ENCODE measurements around the gene MYO9B. TPM values are rescaled to one million over a fixed set of nuclear protein-coding genes. Genes with fewer than 3 reads are reported as not detected.

MYO9B gene
- total and polyA plus RNA-seq, 9 of the 15 experiments (the other 6 are each of a cell fraction or from before 2014, with no cell fraction given): 2.4 to 77.6 (median 23.0) TPM

DNA sequence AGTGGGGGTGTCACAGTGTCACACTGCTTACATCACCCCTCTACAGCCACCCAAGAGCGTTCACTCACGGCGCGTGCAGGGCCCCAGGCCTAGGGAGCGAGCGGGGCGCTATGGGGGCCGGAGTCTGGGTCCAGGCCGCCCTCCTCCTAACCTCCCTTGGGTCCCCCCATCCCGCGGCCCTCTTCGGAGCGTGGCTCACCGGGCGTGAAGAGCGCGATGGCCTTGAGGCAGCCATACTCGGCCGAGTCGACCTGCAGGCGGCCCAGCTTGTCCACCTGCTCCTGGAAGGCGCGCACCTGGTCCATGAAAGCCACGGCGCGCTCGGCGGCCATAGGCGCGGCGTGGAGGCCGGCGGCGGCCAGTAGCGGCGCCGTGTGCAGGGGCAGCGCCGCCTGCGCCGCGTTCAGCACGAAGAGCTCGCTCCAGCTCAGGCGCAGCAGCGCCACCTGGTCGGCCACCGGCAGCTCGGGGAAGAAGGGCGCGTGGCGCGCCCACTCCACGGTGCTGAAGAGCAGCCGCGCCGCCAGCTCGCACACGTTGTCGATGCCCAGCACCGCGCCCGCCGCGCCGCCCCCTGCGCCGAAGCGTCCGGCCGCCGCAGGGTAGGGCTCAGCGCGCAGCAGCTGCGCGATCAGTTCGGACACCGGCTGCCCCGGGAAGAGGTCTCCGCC lies 159.9 kb downstream of the MYO9B start (continued):
- TF ChIP-seq, protein P1, sequence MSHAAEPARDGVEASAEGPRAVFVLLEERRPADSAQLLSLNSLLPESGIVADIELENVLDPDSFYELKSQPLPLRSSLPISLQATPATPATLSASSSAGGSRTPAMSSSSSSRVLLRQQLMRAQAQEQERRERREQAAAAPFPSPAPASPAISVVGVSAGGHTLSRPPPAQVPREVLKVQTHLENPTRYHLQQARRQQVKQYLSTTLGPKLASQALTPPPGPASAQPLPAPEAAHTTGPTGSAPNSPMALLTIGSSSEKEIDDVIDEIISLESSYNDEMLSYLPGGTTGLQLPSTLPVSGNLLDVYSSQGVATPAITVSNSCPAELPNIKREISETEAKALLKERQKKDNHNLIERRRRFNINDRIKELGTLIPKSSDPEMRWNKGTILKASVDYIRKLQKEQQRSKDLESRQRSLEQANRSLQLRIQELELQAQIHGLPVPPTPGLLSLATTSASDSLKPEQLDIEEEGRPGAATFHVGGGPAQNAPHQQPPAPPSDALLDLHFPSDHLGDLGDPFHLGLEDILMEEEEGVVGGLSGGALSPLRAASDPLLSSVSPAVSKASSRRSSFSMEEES (CRISPR knock-in tag; IDR thresholded peaks at IDR 0.05): no peak
- TF ChIP-seq GABPB1 (CRISPR knock-in tag; IDR thresholded peaks at IDR 0.05) (no peak; the same call in 1 of the 2 replicates), YY1 (IDR thresholded peaks at IDR 0.05; ENCODE audit: borderline replicate concordance in 1 of 3, control insufficient read depth in 1 of 3, extremely low read depth in 1 of 3, insufficient read depth in 3 of 3, insufficient read length in 1 of 3, insufficient replicate concordance in 2 of 3, low read depth in 1 of 3, low read length in 2 of 3) (peak; percentile 39 to 89 (median 83)), KLF13 (tag; IDR thresholded peaks at IDR 0.05; ENCODE audit: borderline replicate concordance, low read depth) (peak; percentile 44; the same call in 1 of the 2 replicates), ZNF224 (CRISPR knock-in tag; IDR thresholded peaks at IDR 0.05) (no peak), IFI16 (CRISPR knock-in tag; IDR thresholded peaks at IDR 0.05) (no peak), PTTG1 (tag; IDR thresholded peaks at IDR 0.05; ENCODE audit: low read depth) (no peak), ETS2 (tag; IDR thresholded peaks at IDR 0.05; ENCODE audit: borderline replicate concordance, poor library complexity, severe bottlenecking) (no peak), ZNF75A (CRISPR knock-in tag; IDR thresholded peaks at IDR 0.05) (no peak)
- TF ChIP-seq, protein P2, sequence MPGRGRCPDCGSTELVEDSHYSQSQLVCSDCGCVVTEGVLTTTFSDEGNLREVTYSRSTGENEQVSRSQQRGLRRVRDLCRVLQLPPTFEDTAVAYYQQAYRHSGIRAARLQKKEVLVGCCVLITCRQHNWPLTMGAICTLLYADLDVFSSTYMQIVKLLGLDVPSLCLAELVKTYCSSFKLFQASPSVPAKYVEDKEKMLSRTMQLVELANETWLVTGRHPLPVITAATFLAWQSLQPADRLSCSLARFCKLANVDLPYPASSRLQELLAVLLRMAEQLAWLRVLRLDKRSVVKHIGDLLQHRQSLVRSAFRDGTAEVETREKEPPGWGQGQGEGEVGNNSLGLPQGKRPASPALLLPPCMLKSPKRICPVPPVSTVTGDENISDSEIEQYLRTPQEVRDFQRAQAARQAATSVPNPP (IDR thresholded peaks at IDR 0.05; ENCODE audit: borderline replicate concordance, insufficient read depth, insufficient read length): no peak
- TF ChIP-seq, protein P3, sequence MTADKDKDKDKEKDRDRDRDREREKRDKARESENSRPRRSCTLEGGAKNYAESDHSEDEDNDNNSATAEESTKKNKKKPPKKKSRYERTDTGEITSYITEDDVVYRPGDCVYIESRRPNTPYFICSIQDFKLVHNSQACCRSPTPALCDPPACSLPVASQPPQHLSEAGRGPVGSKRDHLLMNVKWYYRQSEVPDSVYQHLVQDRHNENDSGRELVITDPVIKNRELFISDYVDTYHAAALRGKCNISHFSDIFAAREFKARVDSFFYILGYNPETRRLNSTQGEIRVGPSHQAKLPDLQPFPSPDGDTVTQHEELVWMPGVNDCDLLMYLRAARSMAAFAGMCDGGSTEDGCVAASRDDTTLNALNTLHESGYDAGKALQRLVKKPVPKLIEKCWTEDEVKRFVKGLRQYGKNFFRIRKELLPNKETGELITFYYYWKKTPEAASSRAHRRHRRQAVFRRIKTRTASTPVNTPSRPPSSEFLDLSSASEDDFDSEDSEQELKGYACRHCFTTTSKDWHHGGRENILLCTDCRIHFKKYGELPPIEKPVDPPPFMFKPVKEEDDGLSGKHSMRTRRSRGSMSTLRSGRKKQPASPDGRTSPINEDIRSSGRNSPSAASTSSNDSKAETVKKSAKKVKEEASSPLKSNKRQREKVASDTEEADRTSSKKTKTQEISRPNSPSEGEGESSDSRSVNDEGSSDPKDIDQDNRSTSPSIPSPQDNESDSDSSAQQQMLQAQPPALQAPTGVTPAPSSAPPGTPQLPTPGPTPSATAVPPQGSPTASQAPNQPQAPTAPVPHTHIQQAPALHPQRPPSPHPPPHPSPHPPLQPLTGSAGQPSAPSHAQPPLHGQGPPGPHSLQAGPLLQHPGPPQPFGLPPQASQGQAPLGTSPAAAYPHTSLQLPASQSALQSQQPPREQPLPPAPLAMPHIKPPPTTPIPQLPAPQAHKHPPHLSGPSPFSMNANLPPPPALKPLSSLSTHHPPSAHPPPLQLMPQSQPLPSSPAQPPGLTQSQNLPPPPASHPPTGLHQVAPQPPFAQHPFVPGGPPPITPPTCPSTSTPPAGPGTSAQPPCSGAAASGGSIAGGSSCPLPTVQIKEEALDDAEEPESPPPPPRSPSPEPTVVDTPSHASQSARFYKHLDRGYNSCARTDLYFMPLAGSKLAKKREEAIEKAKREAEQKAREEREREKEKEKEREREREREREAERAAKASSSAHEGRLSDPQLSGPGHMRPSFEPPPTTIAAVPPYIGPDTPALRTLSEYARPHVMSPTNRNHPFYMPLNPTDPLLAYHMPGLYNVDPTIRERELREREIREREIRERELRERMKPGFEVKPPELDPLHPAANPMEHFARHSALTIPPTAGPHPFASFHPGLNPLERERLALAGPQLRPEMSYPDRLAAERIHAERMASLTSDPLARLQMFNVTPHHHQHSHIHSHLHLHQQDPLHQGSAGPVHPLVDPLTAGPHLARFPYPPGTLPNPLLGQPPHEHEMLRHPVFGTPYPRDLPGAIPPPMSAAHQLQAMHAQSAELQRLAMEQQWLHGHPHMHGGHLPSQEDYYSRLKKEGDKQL (CRISPR knock-in tag; IDR thresholded peaks at IDR 0.05; ENCODE audit: borderline replicate concordance): no peak
- TF ChIP-seq, protein P4, sequence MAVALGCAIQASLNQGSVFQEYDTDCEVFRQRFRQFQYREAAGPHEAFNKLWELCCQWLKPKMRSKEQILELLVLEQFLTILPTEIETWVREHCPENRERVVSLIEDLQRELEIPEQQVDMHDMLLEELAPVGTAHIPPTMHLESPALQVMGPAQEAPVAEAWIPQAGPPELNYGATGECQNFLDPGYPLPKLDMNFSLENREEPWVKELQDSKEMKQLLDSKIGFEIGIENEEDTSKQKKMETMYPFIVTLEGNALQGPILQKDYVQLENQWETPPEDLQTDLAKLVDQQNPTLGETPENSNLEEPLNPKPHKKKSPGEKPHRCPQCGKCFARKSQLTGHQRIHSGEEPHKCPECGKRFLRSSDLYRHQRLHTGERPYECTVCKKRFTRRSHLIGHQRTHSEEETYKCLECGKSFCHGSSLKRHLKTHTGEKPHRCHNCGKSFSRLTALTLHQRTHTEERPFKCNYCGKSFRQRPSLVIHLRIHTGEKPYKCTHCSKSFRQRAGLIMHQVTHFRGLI (CRISPR knock-in tag; IDR thresholded peaks at IDR 0.05): no peak
